Measurements from ENCODE around the gene NKTR.
"Not testable (repeated sequence)": the region's sequence is repeated elsewhere in the genome, so short reads cannot be mapped to it uniquely, and the experiment has no call there.

The NKTR gene

GRCh38 chr3:42600111-42600957, at the start of gene NKTR:
TSS of gene NKTR (plus strand) at chr3:42600686. CDS start at chr3:42601007, 321 bp downstream.
- DNase-seq (ENCODE audit: extremely low spot score, insufficient read length, low read depth) (peak; percentile 82), FAIRE-seq (peak; percentile 99)

GRCh38 chr3:42552830-42553229, 47.7 kb upstream of the NKTR start:
- no peak for DNase-seq (ENCODE audit: extremely low spot score, insufficient read length, low read depth)
- FAIRE-seq = no peak

GRCh38 chr3:42556089-42556632, 44.3 kb upstream of the NKTR start:
- FAIRE-seq = peak; percentile 65
- DNase-seq (ENCODE audit: extremely low spot score, insufficient read length, low read depth) = no peak

- DNase-seq (ENCODE audit: extremely low spot score, insufficient read length, low read depth); FAIRE-seq: not testable (repeated sequence)
Observed at GRCh38 chr3:42556817-42557216, 43.7 kb upstream of the NKTR start.

GRCh38 chr3:42557854-42558253, 42.6 kb upstream of the NKTR start:
- DNase-seq (ENCODE audit: extremely low spot score, insufficient read length, low read depth) = no peak
- FAIRE-seq = no peak

- FAIRE-seq = no peak
- DNase-seq (ENCODE audit: extremely low spot score, insufficient read length, low read depth) = no peak
Observed at GRCh38 chr3:42562047-42562907, 38.2 kb upstream of the NKTR start.

GRCh38 chr3:42569593-42570142, 30.8 kb upstream of the NKTR start:
- no peak for FAIRE-seq
- DNase-seq (ENCODE audit: extremely low spot score, insufficient read length, low read depth) = no peak

- FAIRE-seq = peak; percentile 74
Observed at GRCh38 chr3:42572278-42572677, 28.2 kb upstream of the NKTR start.

GRCh38 chr3:42575137-42575741, 25.2 kb upstream of the NKTR start:
- DNase-seq (ENCODE audit: extremely low spot score, insufficient read length, low read depth) (no peak), FAIRE-seq (no peak)

More at GRCh38 chr3:42572278-42572677, 28.2 kb upstream of the NKTR start:
- DNase-seq (ENCODE audit: extremely low spot score, insufficient read length, low read depth) = no peak

GRCh38 chr3:42578054-42578453, 22.4 kb upstream of the NKTR start:
- no peak for FAIRE-seq
- no peak for DNase-seq (ENCODE audit: extremely low spot score, insufficient read length, low read depth)

- not testable (repeated sequence) for FAIRE-seq; DNase-seq (ENCODE audit: extremely low spot score, insufficient read length, low read depth)
Observed at GRCh38 chr3:42579346-42579745, 21.1 kb upstream of the NKTR start.

- DNase-seq (ENCODE audit: extremely low spot score, insufficient read length, low read depth) (no peak), FAIRE-seq (no peak)
Observed at GRCh38 chr3:42581400-42581708, 19.1 kb upstream of the NKTR start.

GRCh38 chr3:42581709-42582473, 18.6 kb upstream of the NKTR start, which contains the start of gene SEC22C:
TSS of gene SEC22C (minus strand) at chr3:42581967. CDS start at chr3:42569046, 12,921 bp downstream.
- FAIRE-seq (peak; percentile 93), DNase-seq (ENCODE audit: extremely low spot score, insufficient read length, low read depth) (peak; percentile 99)

GRCh38 chr3:42582474-42583070, 17.9 kb upstream of the NKTR start:
- FAIRE-seq = no peak
- no peak for DNase-seq (ENCODE audit: extremely low spot score, insufficient read length, low read depth)

- FAIRE-seq (no peak), DNase-seq (ENCODE audit: extremely low spot score, insufficient read length, low read depth) (no peak)
Observed at GRCh38 chr3:42588625-42589024, 11.9 kb upstream of the NKTR start.

- DNase-seq (ENCODE audit: extremely low spot score, insufficient read length, low read depth) (no peak), FAIRE-seq (no peak)
Observed at GRCh38 chr3:42589382-42590109, 10.9 kb upstream of the NKTR start.

- DNase-seq (ENCODE audit: extremely low spot score, insufficient read length, low read depth) (no peak), FAIRE-seq (no peak)
Observed at GRCh38 chr3:42590989-42591756, 9.3 kb upstream of the NKTR start.
